ENCODE measurements around the gene SWAP70. TPM values are rescaled to one million over a fixed set of nuclear protein-coding genes. Genes with fewer than 3 reads are reported as not detected.

SWAP70 gene
- total and polyA plus RNA-seq, 9 of the 15 experiments (the other 6 are each of a cell fraction or from before 2014, with no cell fraction given): 1.7 to 4.9 (median 3.9) TPM

- Histone ChIP-seq H3K9me1 (ENCODE audit: control insufficient read depth, insufficient read depth, low read length) (no peaks in the 10 kb centered on the region), H3K4me3 (no peak overlapping the region), H3K79me2 (ENCODE audit: control insufficient read depth, insufficient read depth, low read length) (no peaks in the 10 kb centered on the region), H3K36me3 (ENCODE audit: control insufficient read depth, insufficient read depth, low read length) (no peaks in the 10 kb centered on the region), H3K9me3 (replicated peaks; ENCODE audit: control insufficient read depth, insufficient read depth, low read depth, low read length) (no peaks in the 10 kb centered on the region), H3K4me2 (ENCODE audit: insufficient read depth, low read length) (no peak overlapping the region), H3K27me3 (ENCODE audit: control insufficient read depth in 2 of 2, insufficient read depth in 2 of 2, low read length in 2 of 2) (no peaks in the 10 kb centered on the region), H3K27ac (ENCODE audit: extremely low read depth, low read depth, low read length) (no peak overlapping the region), H2AFZ (ENCODE audit: low read depth, low read length) (no peak overlapping the region), H4K20me1 (replicated peaks; ENCODE audit: control insufficient read depth, insufficient read depth, low read length) (no peaks in the 10 kb centered on the region), H3K4me1 (replicated peaks in 1 of 2; ENCODE audit: control insufficient read depth in 2 of 2, insufficient read depth in 2 of 2, low read length in 2 of 2) (no peaks in the 10 kb centered on the region), H3K9ac (ENCODE audit: insufficient read depth in 1 of 2, low read depth in 2 of 2, low read length in 2 of 2) (no peak overlapping the region)
- FAIRE-seq (no peak), ATAC-seq (no peak), DNase-seq (ENCODE audit: extremely low read depth in 1 of 4, low spot score in 3 of 4) (no peak)
- ChIA-PET CTCF (ENCODE audit: low intra/inter-chr PET ratio) (no interaction called here), POLR2A (interaction anchor here (1.0 kb wide), 2 partner anchors 11 to 20 kb away, joined by 3 read pairs; no protein-coding TSS in a partner anchor)
- WGBS (ENCODE audit: insufficient coverage, low coverage, missing lambda C conversion rate): 11% methylated on average over 3 of the region's 3 CpGs
- no peak for TF ChIP-seq TAF9B (IDR thresholded peaks at IDR 0.05; ENCODE audit: partially characterized antibody)
- no peak for TF ChIP-seq BCLAF1 (IDR thresholded peaks at IDR 0.05; ENCODE audit: borderline replicate concordance in 1 of 2, control insufficient read depth in 1 of 2, low read depth in 2 of 2, low read length in 1 of 2)
- TF ChIP-seq HNRNPUL1 (IDR thresholded peaks at IDR 0.05; ENCODE audit: low read length): no peak
- TF ChIP-seq ZNF778 (CRISPR knock-in tag; IDR thresholded peaks at IDR 0.05): no peak
- no peak for TF ChIP-seq CTCF (IDR thresholded peaks at IDR 0.05 in 2 of 3, conservative IDR thresholded peaks at IDR 0.05 in 1 of 3; ENCODE audit: insufficient read depth in 2 of 3, low read depth in 1 of 3, low read length in 3 of 3)
- TF ChIP-seq C11orf30 (IDR thresholded peaks at IDR 0.05; ENCODE audit: low read depth): no peak
- no peak for TF ChIP-seq HEY1 (CRISPR knock-in tag; IDR thresholded peaks at IDR 0.05; ENCODE audit: borderline replicate concordance)
- no peak for TF ChIP-seq NONO (IDR thresholded peaks at IDR 0.05; ENCODE audit: low read depth in 2 of 2, low read length in 1 of 2)
- TF ChIP-seq, protein P1, sequence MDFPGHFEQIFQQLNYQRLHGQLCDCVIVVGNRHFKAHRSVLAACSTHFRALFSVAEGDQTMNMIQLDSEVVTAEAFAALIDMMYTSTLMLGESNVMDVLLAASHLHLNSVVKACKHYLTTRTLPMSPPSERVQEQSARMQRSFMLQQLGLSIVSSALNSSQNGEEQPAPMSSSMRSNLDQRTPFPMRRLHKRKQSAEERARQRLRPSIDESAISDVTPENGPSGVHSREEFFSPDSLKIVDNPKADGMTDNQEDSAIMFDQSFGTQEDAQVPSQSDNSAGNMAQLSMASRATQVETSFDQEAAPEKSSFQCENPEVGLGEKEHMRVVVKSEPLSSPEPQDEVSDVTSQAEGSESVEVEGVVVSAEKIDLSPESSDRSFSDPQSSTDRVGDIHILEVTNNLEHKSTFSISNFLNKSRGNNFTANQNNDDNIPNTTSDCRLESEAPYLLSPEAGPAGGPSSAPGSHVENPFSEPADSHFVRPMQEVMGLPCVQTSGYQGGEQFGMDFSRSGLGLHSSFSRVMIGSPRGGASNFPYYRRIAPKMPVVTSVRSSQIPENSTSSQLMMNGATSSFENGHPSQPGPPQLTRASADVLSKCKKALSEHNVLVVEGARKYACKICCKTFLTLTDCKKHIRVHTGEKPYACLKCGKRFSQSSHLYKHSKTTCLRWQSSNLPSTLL (IDR thresholded peaks at IDR 0.05): no peak
- no peak for TF ChIP-seq MYC (IDR thresholded peaks at IDR 0.05; ENCODE audit: low read depth, low read length)
- no peak for TF ChIP-seq MYC (CRISPR knock-in tag; IDR thresholded peaks at IDR 0.05; ENCODE audit: borderline replicate concordance, low read depth)
- no peak for TF ChIP-seq KDM2B (CRISPR knock-in tag; IDR thresholded peaks at IDR 0.05)
- intact Hi-C loops (cut with micrococcal nuclease): no loop called here
- BruUV-seq (replicated peaks): no TSS peak
- in situ Hi-C loops (cut with MboI): no loop called here
These were observed 64.2 kb downstream of the SWAP70 start for GRCh38 chr11:9728058-9728457.

Data from K562 (cell line).